H1 (cell line): Measurements from ENCODE around the gene SQOR. TPM values are rescaled to one million over a fixed set of nuclear protein-coding genes. Genes with fewer than 3 reads are reported as not detected.

Source experiments
- CTCF ChIA-PET: fragments of 300-600 bp; sonication (Branson Sonifier 250); formaldehyde crosslinking; loops from one replicate; lab custom pipeline; 2021; ENCODE audit not compliant: partially characterized antibody; lab: Charles Lee
- POLR2A ChIA-PET: fragments of 300-600 bp; sonication (Branson Sonifier 250); formaldehyde crosslinking; loops from one replicate; lab custom pipeline; 2021; ENCODE audit warnings: inconsistent platforms; ENCODE audit not compliant: partially characterized antibody; lab: Charles Lee
- DNase-seq, 2 experiments: peaks; one replicate each; pipeline versions ENCODE4 v3.0.0 to v3.0.0-alpha.2; 2010 to 2022; ENCODE audit warnings: low spot score in 2 of 2, low read depth in 1 of 2, mixed read lengths in 1 of 2
- FAIRE-seq: peaks from 2 replicates; lab custom pipeline; 2011; peaks lifted over from hg19 to GRCh38; lab: Jason Lieb, UNC
- H2AFZ ChIP-seq: 2 replicates; pipeline ENCODE4 v1.8.1; 2012; ENCODE audit warnings: low read length, inconsistent platforms
- H2AK5ac ChIP-seq: 2 replicates; pipeline ENCODE4 v1.6.1; 2013; ENCODE audit warnings: low read depth, low read length
- H2BK120ac ChIP-seq: replicated peaks from 2 replicates; pipeline ENCODE3; 2013; ENCODE audit warnings: low read depth, low read length, inconsistent platforms
- H2BK12ac ChIP-seq: 2 replicates; pipeline ENCODE4 v1.6.1; 2013; ENCODE audit warnings: low read depth, low read length
- H2BK15ac ChIP-seq: 2 replicates; pipeline ENCODE4 v1.6.1; 2013; ENCODE audit warnings: low read length
- H2BK20ac ChIP-seq: 2 replicates; pipeline ENCODE4 v1.6.1; 2013; ENCODE audit warnings: low read length
- H2BK5ac ChIP-seq: 2 replicates; pipeline ENCODE4 v1.6.1; 2013; ENCODE audit warnings: low read depth, low read length
- H3K14ac ChIP-seq: 2 replicates; pipeline ENCODE4 v1.6.1; 2013; ENCODE audit warnings: inconsistent platforms; ENCODE audit not compliant: insufficient read length
- H3K18ac ChIP-seq: 2 replicates; pipeline ENCODE4 v1.6.1; 2013; ENCODE audit warnings: low read length; ENCODE audit errors: extremely low read depth
- H3K23ac ChIP-seq: 2 replicates; pipeline ENCODE4 v1.6.1; 2013; ENCODE audit warnings: inconsistent platforms; ENCODE audit not compliant: insufficient read length
- H3K23me2 ChIP-seq: 2 replicates; pipeline ENCODE4 v1.6.1; 2013; ENCODE audit warnings: low read depth, low read length
- H3K27ac ChIP-seq: 2 replicates; pipeline ENCODE4 v1.6.1; 2011; ENCODE audit warnings: low read depth, low read length, inconsistent platforms
- H3K27me3 ChIP-seq, 4 experiments: replicated peaks in 1 of 4; 1 replicate in 1 of 4; 2 replicates in 3 of 4; pipeline versions ENCODE4 v1.6.1 to v1.8.1; 2011 to 2013; ENCODE audit warnings: low read length in 3 of 4, mild to moderate bottlenecking in 3 of 4, inconsistent platforms in 2 of 4, mixed read lengths in 2 of 4, moderate library complexity in 1 of 4; ENCODE audit not compliant: control insufficient read depth in 3 of 4, insufficient read depth in 3 of 4; ENCODE audit errors: extremely low read depth in 1 of 4
- H3K36me3 ChIP-seq, 4 experiments: 2 replicates each; pipeline versions ENCODE4 v1.6.1 to v1.8.1; 2011 to 2013; ENCODE audit warnings: mild to moderate bottlenecking in 4 of 4, low read length in 3 of 4, moderate library complexity in 2 of 4, control low read depth in 1 of 4, inconsistent platforms in 1 of 4; ENCODE audit not compliant: insufficient read depth in 4 of 4, control insufficient read depth in 2 of 4
- H3K4ac ChIP-seq: replicated peaks from 2 replicates; pipeline ENCODE3; 2013; ENCODE audit warnings: low read length, low read depth, mixed read lengths, inconsistent platforms; ENCODE audit not compliant: insufficient read length
- H3K4me1 ChIP-seq, 4 experiments: replicated peaks in 1 of 4; 1 replicate in 1 of 4; 2 replicates in 3 of 4; pipeline versions ENCODE4 v1.6.1 to v1.8.1; 2011 to 2013; ENCODE audit warnings: low read length in 3 of 4, inconsistent platforms in 2 of 4, mixed read lengths in 1 of 4; ENCODE audit not compliant: insufficient read depth in 4 of 4, control insufficient read depth in 3 of 4
- H3K4me2 ChIP-seq, 2 experiments: 2 replicates each; pipeline versions ENCODE4 v1.6.1 to v1.8.1; 2011 to 2013; ENCODE audit warnings: low read depth in 2 of 2, low read length in 2 of 2, control low read depth in 1 of 2, inconsistent platforms in 1 of 2, mild to moderate bottlenecking in 1 of 2; ENCODE audit not compliant: insufficient read depth in 1 of 2
- H3K4me3 ChIP-seq, 4 experiments: fragments of 200-600, 300-600 bp in 1 of 4; sonication (generic), shearing (Covaris generic), sonication (Bioruptor Twin) in 1 of 4; 2 replicates each; pipeline versions ENCODE4 v1.5.1 to v1.8.1; 2011 to 2016; ENCODE audit warnings: low read length in 4 of 4, low read depth in 3 of 4, control low read depth in 2 of 4, inconsistent platforms in 2 of 4, mild to moderate bottlenecking in 2 of 4, mixed read lengths in 1 of 4, moderate library complexity in 1 of 4; ENCODE audit not compliant: insufficient read depth in 2 of 4; ENCODE audit errors: extremely low read depth in 1 of 4
- H3K56ac ChIP-seq: replicated peaks from 2 replicates; pipeline ENCODE3; 2013; ENCODE audit warnings: low read depth, mild to moderate bottlenecking, mixed read lengths, low read length, inconsistent platforms; ENCODE audit not compliant: insufficient read length
- H3K79me1 ChIP-seq: 2 replicates; pipeline ENCODE4 v1.6.1; 2013; ENCODE audit warnings: low read depth, low read length, control low read depth
- H3K79me2 ChIP-seq, 2 experiments: 2 replicates each; pipeline versions ENCODE4 v1.6.1 to v1.8.1; 2012 to 2013; ENCODE audit warnings: low read length in 2 of 2, mild to moderate bottlenecking in 2 of 2, inconsistent platforms in 1 of 2; ENCODE audit not compliant: insufficient read depth in 2 of 2, control insufficient read depth in 1 of 2
- H3K9ac ChIP-seq, 4 experiments: replicated peaks in 1 of 4; 1 replicate in 1 of 4; 2 replicates in 3 of 4; pipeline versions ENCODE4 v1.6.1 to v1.8.1; 2011 to 2013; ENCODE audit warnings: low read depth in 3 of 4, low read length in 3 of 4, control low read depth in 2 of 4, mild to moderate bottlenecking in 2 of 4, moderate library complexity in 2 of 4, inconsistent platforms in 1 of 4; ENCODE audit errors: extremely low read depth in 1 of 4
- H3K9me3 ChIP-seq, 2 experiments: 2 replicates each; pipeline versions ENCODE4 v1.6.1 to v1.8.1; 2012 to 2013; ENCODE audit warnings: mild to moderate bottlenecking in 2 of 2, moderate library complexity in 2 of 2, control low read depth in 1 of 2, inconsistent platforms in 1 of 2, low read depth in 1 of 2, low read length in 1 of 2, mixed read lengths in 1 of 2; ENCODE audit not compliant: insufficient read depth in 2 of 2
- H4K20me1 ChIP-seq, 2 experiments: replicated peaks in 1 of 2; 2 replicates each; pipeline versions ENCODE3 to v1.8.1; 2011 to 2013; ENCODE audit warnings: inconsistent platforms in 2 of 2, low read length in 2 of 2, mild to moderate bottlenecking in 1 of 2; ENCODE audit not compliant: insufficient read depth in 2 of 2, control insufficient read depth in 1 of 2
- H4K5ac ChIP-seq: 2 replicates; pipeline ENCODE4 v1.6.1; 2013; ENCODE audit warnings: low read length, low read depth, mixed read lengths, inconsistent platforms; ENCODE audit not compliant: insufficient read length
- H4K8ac ChIP-seq: 2 replicates; pipeline ENCODE4 v1.8.0; 2013; ENCODE audit warnings: mild to moderate bottlenecking, moderate library complexity, low read length, inconsistent platforms; ENCODE audit not compliant: insufficient read depth; ENCODE audit errors: extremely low read depth
- H4K91ac ChIP-seq: replicated peaks from 2 replicates; pipeline ENCODE3; 2013; ENCODE audit warnings: low read length, mixed read lengths, inconsistent platforms; ENCODE audit not compliant: insufficient read length
- CTBP2 ChIP-seq: IDR thresholded peaks from 2 replicates; pipeline ENCODE4 v1.7.0; 2011; ENCODE audit warnings: borderline replicate concordance, mild to moderate bottlenecking, moderate library complexity, mixed read lengths, low read length; ENCODE audit not compliant: insufficient read depth, insufficient read length
- GABPA ChIP-seq: IDR thresholded peaks from 2 replicates; pipeline ENCODE4 v1.6.1; 2011; ENCODE audit warnings: mild to moderate bottlenecking, low read length, moderate library complexity, borderline replicate concordance; ENCODE audit not compliant: insufficient read depth
- HDAC2 ChIP-seq, 2 experiments: fragments of 300-600 bp in 1 of 2; sonication (generic) in 1 of 2; IDR thresholded peaks; 2 replicates each; pipeline ENCODE4 v1.6.1; 2011 to 2012; ENCODE audit warnings: low read depth in 2 of 2, low read length in 2 of 2, mild to moderate bottlenecking in 2 of 2, moderate library complexity in 2 of 2, borderline replicate concordance in 1 of 2, inconsistent platforms in 1 of 2
- KDM5A ChIP-seq: fragments of 200-600 bp; IDR thresholded peaks from 2 replicates; pipeline ENCODE4 v1.7.1; 2012; ENCODE audit warnings: mild to moderate bottlenecking, low read length, inconsistent platforms, mixed read lengths
- MAX ChIP-seq: IDR thresholded peaks from 2 replicates; pipeline ENCODE4 v1.6.1; 2012; ENCODE audit warnings: inconsistent platforms
- NANOG ChIP-seq: IDR thresholded peaks from 2 replicates; pipeline ENCODE4 v1.6.1; 2011; ENCODE audit warnings: low read length, low read depth, mild to moderate bottlenecking, inconsistent platforms; ENCODE audit not compliant: insufficient read depth, poor library complexity, severe bottlenecking
- PHF8 ChIP-seq: fragments of 200-600 bp; sonication (generic); conservative IDR thresholded peaks from 2 replicates; pipeline ENCODE4 v1.7.1; 2012; ENCODE audit warnings: low read depth, mild to moderate bottlenecking, inconsistent platforms, low read length, moderate library complexity
- RXRA ChIP-seq: IDR thresholded peaks from 2 replicates; pipeline ENCODE4 v1.6.1; 2011; ENCODE audit warnings: low read depth, mild to moderate bottlenecking, low read length, moderate library complexity; ENCODE audit not compliant: insufficient read depth
- SAP30 ChIP-seq: fragments of 300-600 bp; sonication (generic); IDR thresholded peaks from 2 replicates; pipeline ENCODE4 v1.7.1; 2012; ENCODE audit warnings: low read length, moderate library complexity, mild to moderate bottlenecking, inconsistent platforms; ENCODE audit not compliant: insufficient read depth, insufficient replicate concordance
- SIN3A ChIP-seq, 2 experiments: IDR thresholded peaks in 1 of 2; conservative IDR thresholded peaks in 1 of 2; 2 replicates each; pipeline ENCODE4 v1.6.1; 2011 to 2012; ENCODE audit warnings: low read length in 2 of 2, improper control_type of control experiment in 1 of 2, low read depth in 1 of 2, mild to moderate bottlenecking in 1 of 2
- SP1 ChIP-seq: IDR thresholded peaks from 2 replicates; pipeline ENCODE4 v1.6.1; 2011; ENCODE audit warnings: low read depth, low read length
- TEAD4 ChIP-seq: IDR thresholded peaks from 2 replicates; pipeline ENCODE4 v1.6.1; 2012; ENCODE audit warnings: low read depth, low read length, inconsistent platforms, mixed read lengths
- ZNF274 ChIP-seq: IDR thresholded peaks from 2 replicates; pipeline ENCODE4 v1.7.0; 2012; ENCODE audit warnings: low read length, borderline replicate concordance; ENCODE audit errors: extremely low read depth
- WGBS, 2 experiments: shearing (Covaris generic) in 1 of 2; methylation state at CpG; one replicate each; pipeline versions ENCODE4 v1.1.6 to v1.1.7; 2013 to 2015; ENCODE audit warnings: low lambda C conversion rate in 2 of 2, mixed read lengths in 2 of 2, inconsistent platforms in 1 of 2, low coverage in 1 of 2, missing lambda C conversion rate in 1 of 2; ENCODE audit not compliant: insufficient replicate concordance in 2 of 2, insufficient coverage in 1 of 2, insufficient read length in 1 of 2; ENCODE audit errors: extremely low coverage in 1 of 2, missing lambda C conversion rate in 1 of 2; 5-methylcytosine and 5-hydroxymethylcytosine counted together
- polyA plus RNA-seq, 7 experiments: library from polyadenylated mRNA; depleted of rRNA in 3 of 7; stranded (reverse) in 5 of 7; unstranded in 2 of 7; fragments of >200 nt in 5 of 7; fragments of 200-250 nt in 2 of 7; gene quantifications; 1 replicate in 5 of 7; 2 replicates in 1 of 7; 4 replicates in 1 of 7; pipeline versions ENCODE4 v1.2.1 to v1.2.3, GENCODE V29; 2011 to 2013; ENCODE audit warnings: missing spikeins in 2 of 7, mixed read lengths in 2 of 7
- total RNA-seq: library from RNA; stranded (reverse); fragmentation: NEBNext Ultra II Directional; extraction: Animal tissue kit (Norgen Biotek cat#: 25700); gene quantifications from 2 replicates; pipeline ENCODE4 v1.2.1, GENCODE V29; 2021

SQOR gene
- total and polyA plus RNA-seq, 2 of the 8 experiments (the other 6 are each of a cell fraction or from before 2014, with no cell fraction given) = 0.20 to 0.22 TPM

- no peak for DNase-seq
- H3K9ac ChIP-seq = no peak overlapping the region
- no peak overlapping the region for H2BK5ac ChIP-seq
- H2AK5ac ChIP-seq = no peak overlapping the region
- H3K14ac ChIP-seq = no peak overlapping the region
- no peak overlapping the region for H2BK20ac ChIP-seq
- H4K91ac ChIP-seq = no peak overlapping the region
- H3K4me3 ChIP-seq = no peak overlapping the region
- no peak overlapping the region for H2AFZ ChIP-seq
- no peaks in the 10 kb centered on the region for H3K27me3 ChIP-seq
- H3K18ac ChIP-seq = no peak overlapping the region
- H3K79me2 ChIP-seq = no peaks in the 10 kb centered on the region
- H4K8ac ChIP-seq = no peak overlapping the region
- no peak overlapping the region for H4K5ac ChIP-seq
- CTCF ChIA-PET = interaction anchor here (0.9 to 2.9 kb wide), 7 partner anchors 15 to 549 kb away, joined by 3 to 18 read pairs (median 4); no protein-coding TSS in a partner anchor
- POLR2A ChIA-PET = no interaction called here
- H2BK120ac ChIP-seq = no peak overlapping the region
- no peak overlapping the region for H3K4ac ChIP-seq
- H3K4me1 ChIP-seq = no peaks in the 10 kb centered on the region
- no peaks in the 10 kb centered on the region for H3K23me2 ChIP-seq
- no peaks in the 10 kb centered on the region for H3K36me3 ChIP-seq
- no peaks in the 10 kb centered on the region for H4K20me1 ChIP-seq
- no peaks in the 10 kb centered on the region for H3K9me3 ChIP-seq
- no peak overlapping the region for H3K56ac ChIP-seq
- H3K23ac ChIP-seq = no peak overlapping the region
- H3K27ac ChIP-seq = no peak overlapping the region
- H2BK12ac ChIP-seq = no peak overlapping the region
- H3K4me2 ChIP-seq = no peak overlapping the region
- no peak overlapping the region for H2BK15ac ChIP-seq
- FAIRE-seq = no peak
- H3K79me1 ChIP-seq = no peaks in the 10 kb centered on the region
- 88% methylated on average over 2 of the region's 2 CpGs; no CpG with 5 or more reads in 1 of the 2 experiments for WGBS, 2 experiments
- TF ChIP-seq KDM5A (no peak), SP1 (no peak), MAX (no peak), HDAC2 (IDR thresholded peaks at IDR 0.05; ENCODE audit: borderline replicate concordance in 1 of 2, low read depth in 2 of 2, low read length in 2 of 2) (no peak), TEAD4 (no peak), GABPA (no peak), CTBP2 (no peak), NANOG (no peak), SIN3A (conservative IDR thresholded peaks at IDR 0.05 in 1 of 2, IDR thresholded peaks at IDR 0.05 in 1 of 2; ENCODE audit: low read depth in 1 of 2, low read length in 2 of 2) (no peak), PHF8 (no peak), SAP30 (no peak), ZNF274 (no peak), RXRA (no peak)
These were observed 97.8 kb downstream of the SQOR start for GRCh38 chr15:45732662-45733061.
